Right ventricle myocardium superior (tissue), 1 donor: ENCODE results near the gene KPNA1. TPM values are rescaled to one million over a fixed set of nuclear protein-coding genes. Genes with fewer than 3 reads are reported as not detected.

Experiments
- total RNA-seq: library from RNA; stranded (reverse); fragmentation: NEBNext Ultra II Directional; extraction: Animal tissue kit (Norgen Biotek cat#: 25700); gene quantifications from one replicate; pipeline ENCODE4 v1.2.1, GENCODE V29; 2021
- donor health status: DM: no; HTN: yes; CAD: no; lungs with severe emphysema.

Gene KPNA1
- total RNA-seq, 1 donor from 2014 or later, result 73.0 TPM

Other genes starting within 250 kb of the KPNA1 start
- gene CSTA, start 189.7 kb downstream of the KPNA1 start, total RNA-seq, result 0.73 TPM
- gene MIX23, start 131.7 kb downstream of the KPNA1 start, total RNA-seq, result 25.0 TPM
- gene FAM162A, start 130.8 kb downstream of the KPNA1 start, total RNA-seq, result 144 TPM
- 2.4 TPM for gene WDR5B, start 98.9 kb downstream of the KPNA1 start, total RNA-seq
- gene PARP9, start 49.4 kb upstream of the KPNA1 start, total RNA-seq, result 10.0 TPM
- 10.2 TPM for gene DTX3L, start 49.4 kb upstream of the KPNA1 start, total RNA-seq
- gene PARP15, start 62.7 kb upstream of the KPNA1 start, total RNA-seq, result 0.40 TPM
- gene PARP14, start 165.9 kb upstream of the KPNA1 start, total RNA-seq, result 10.6 TPM